SK-N-SH treated with all-trans-retinoic acid at 6 μM for 48 hours (cell line): ENCODE results near the gene CLEC4F.

ENCODE experiments used
- ATAC-seq: fragments of 200-7000 bp; cut with Tn5 transposase; 3 replicates; pipeline ENCODE4 v1.9.1; 2020; ENCODE audit warnings: mild to moderate bottlenecking, moderate library complexity
- ARNTL ChIP-seq: fragments of 450-650 bp; formaldehyde crosslinking; IDR thresholded peaks from 2 replicates; pipeline ENCODE4 v1.5.0; 2020; ENCODE audit warnings: low read depth, mild to moderate bottlenecking, moderate library complexity, borderline replicate concordance
- BACH2 ChIP-seq: fragments of 250-450 bp; sonication (Bioruptor Pico); IDR thresholded peaks from 2 replicates; pipeline ENCODE4 v1.9.0; 2021; ENCODE audit warnings: mild to moderate bottlenecking, borderline replicate concordance
- CSDC2 ChIP-seq: fragments of 250-450 bp; sonication (Bioruptor Pico); IDR thresholded peaks from 2 replicates; pipeline ENCODE4 v1.5.0; 2020; ENCODE audit warnings: mild to moderate bottlenecking, moderate library complexity
- ESRRG ChIP-seq: fragments of 250-450 bp; sonication (Bioruptor Pico); IDR thresholded peaks from 2 replicates; pipeline ENCODE4 v1.6.1; 2021; ENCODE audit warnings: mild to moderate bottlenecking
- GLIS3 ChIP-seq: fragments of 250-450 bp; sonication (Bioruptor Pico); IDR thresholded peaks from 2 replicates; pipeline ENCODE4 v1.5.0; 2020; ENCODE audit warnings: mild to moderate bottlenecking, moderate library complexity
- ISL1 ChIP-seq: fragments of 250-450 bp; sonication (Bioruptor Pico); IDR thresholded peaks from 2 replicates; pipeline ENCODE4 v2.1.2; 2022; ENCODE audit warnings: mild to moderate bottlenecking, moderate library complexity
- OSR1 ChIP-seq: fragments of 250-450 bp; sonication (Bioruptor Pico); IDR thresholded peaks from 2 replicates; pipeline ENCODE4 v1.8.0; 2022; ENCODE audit warnings: moderate library complexity, mild to moderate bottlenecking, inconsistent platforms
- PPARA ChIP-seq: fragments of 250-450 bp; sonication (Bioruptor Pico); IDR thresholded peaks from 2 replicates; pipeline ENCODE4 v1.5.0; 2020; ENCODE audit warnings: mild to moderate bottlenecking, borderline replicate concordance
- RARB ChIP-seq: fragments of 250-450 bp; sonication (Bioruptor Pico); IDR thresholded peaks from 2 replicates; pipeline ENCODE4 v1.8.0; 2021; ENCODE audit warnings: mild to moderate bottlenecking, moderate library complexity
- SNAI2 ChIP-seq: fragments of 250-450 bp; sonication (Bioruptor Pico); IDR thresholded peaks from 2 replicates; pipeline ENCODE4 v1.5.0; 2020; ENCODE audit warnings: mild to moderate bottlenecking, moderate library complexity
- TCF4 ChIP-seq: fragments of 250-450 bp; sonication (Bioruptor Pico); IDR thresholded peaks from 2 replicates; pipeline ENCODE4 v1.8.0; 2021; ENCODE audit warnings: mild to moderate bottlenecking, moderate library complexity, borderline replicate concordance
- TOX ChIP-seq: fragments of 250-450 bp; sonication (Bioruptor Pico); IDR thresholded peaks from 2 replicates; pipeline ENCODE4 v1.8.0; 2021; ENCODE audit warnings: mild to moderate bottlenecking, moderate library complexity, borderline replicate concordance
- ZC3H10 ChIP-seq: fragments of 250-450 bp; sonication (Bioruptor Pico); IDR thresholded peaks from 2 replicates; pipeline ENCODE4 v1.5.1; 2021; ENCODE audit warnings: mild to moderate bottlenecking, moderate library complexity
- ZFP3 ChIP-seq: fragments of 250-450 bp; sonication (Bioruptor Pico); IDR thresholded peaks from 2 replicates; pipeline ENCODE4 v1.5.0; 2020; ENCODE audit warnings: mild to moderate bottlenecking, moderate library complexity
- ZFP30 ChIP-seq: fragments of 450-650 bp; formaldehyde crosslinking; IDR thresholded peaks from 2 replicates; pipeline ENCODE4 v1.5.0; 2022; ENCODE audit warnings: mild to moderate bottlenecking, moderate library complexity
- ZNF565 ChIP-seq: fragments of 450-650 bp; formaldehyde crosslinking; conservative IDR thresholded peaks from 2 replicates; pipeline ENCODE4 v1.5.0; 2020; ENCODE audit warnings: low read depth, mild to moderate bottlenecking, moderate library complexity
- ZNF70 ChIP-seq: fragments of 450-650 bp; formaldehyde crosslinking; IDR thresholded peaks from 2 replicates; pipeline ENCODE4 v1.5.0; 2020; ENCODE audit warnings: mild to moderate bottlenecking, moderate library complexity
- ZNF8 ChIP-seq: fragments of 450-650 bp; formaldehyde crosslinking; IDR thresholded peaks from 2 replicates; pipeline ENCODE4 v1.5.0; 2020; ENCODE audit warnings: mild to moderate bottlenecking, moderate library complexity
- TF ChIP-seq, protein P1 (sequence below): fragments of 250-450 bp; sonication (Bioruptor Pico); IDR thresholded peaks from 2 replicates; pipeline ENCODE4 v1.5.0; 2020; ENCODE audit warnings: mild to moderate bottlenecking, moderate library complexity
- TF ChIP-seq, protein P2 (sequence below): fragments of 250-450 bp; sonication (Bioruptor Pico); IDR thresholded peaks from 2 replicates; pipeline ENCODE4 v1.5.1; 2021; ENCODE audit warnings: mild to moderate bottlenecking, moderate library complexity
- TF ChIP-seq, protein P3 (sequence below): fragments of 250-450 bp; sonication (Bioruptor Pico); IDR thresholded peaks from 2 replicates; pipeline ENCODE4 v1.8.0; 2020; ENCODE audit warnings: mild to moderate bottlenecking, moderate library complexity, borderline replicate concordance
- TF ChIP-seq, protein P4 (sequence below): fragments of 250-450 bp; sonication (Bioruptor Pico); IDR thresholded peaks from 2 replicates; pipeline ENCODE4 v1.8.0; 2021; ENCODE audit warnings: low read depth, mild to moderate bottlenecking, moderate library complexity, borderline replicate concordance
- TF ChIP-seq, protein P5 (sequence below): fragments of 250-450 bp; sonication (Bioruptor Pico); IDR thresholded peaks from 2 replicates; pipeline ENCODE4 v1.5.1; 2020; ENCODE audit warnings: low read depth, mild to moderate bottlenecking, moderate library complexity

Gene CLEC4F

DNA sequence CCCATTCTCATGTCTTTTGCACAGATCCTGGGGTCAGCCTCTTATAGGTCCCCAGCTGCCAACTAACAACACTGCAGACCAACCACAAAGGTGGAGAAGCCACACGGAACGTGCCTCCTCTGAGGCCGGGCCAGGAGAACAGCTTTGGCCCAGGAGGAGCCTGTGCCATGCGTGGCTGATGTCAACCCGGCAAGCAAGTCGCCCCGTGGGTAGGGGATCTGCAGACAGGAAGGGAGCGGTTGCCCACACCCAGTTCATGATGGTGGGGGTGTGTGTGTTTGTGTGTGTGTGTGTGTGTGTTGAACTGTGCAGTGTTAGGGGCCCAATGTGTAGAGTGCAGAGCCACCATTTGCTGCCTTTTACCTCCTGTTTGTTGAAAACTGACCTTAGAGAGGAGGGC is 2.4 kb upstream of the CLEC4F start:
- no peak for TF ChIP-seq PPARA (CRISPR knock-in tag)
- TF ChIP-seq, protein P1, sequence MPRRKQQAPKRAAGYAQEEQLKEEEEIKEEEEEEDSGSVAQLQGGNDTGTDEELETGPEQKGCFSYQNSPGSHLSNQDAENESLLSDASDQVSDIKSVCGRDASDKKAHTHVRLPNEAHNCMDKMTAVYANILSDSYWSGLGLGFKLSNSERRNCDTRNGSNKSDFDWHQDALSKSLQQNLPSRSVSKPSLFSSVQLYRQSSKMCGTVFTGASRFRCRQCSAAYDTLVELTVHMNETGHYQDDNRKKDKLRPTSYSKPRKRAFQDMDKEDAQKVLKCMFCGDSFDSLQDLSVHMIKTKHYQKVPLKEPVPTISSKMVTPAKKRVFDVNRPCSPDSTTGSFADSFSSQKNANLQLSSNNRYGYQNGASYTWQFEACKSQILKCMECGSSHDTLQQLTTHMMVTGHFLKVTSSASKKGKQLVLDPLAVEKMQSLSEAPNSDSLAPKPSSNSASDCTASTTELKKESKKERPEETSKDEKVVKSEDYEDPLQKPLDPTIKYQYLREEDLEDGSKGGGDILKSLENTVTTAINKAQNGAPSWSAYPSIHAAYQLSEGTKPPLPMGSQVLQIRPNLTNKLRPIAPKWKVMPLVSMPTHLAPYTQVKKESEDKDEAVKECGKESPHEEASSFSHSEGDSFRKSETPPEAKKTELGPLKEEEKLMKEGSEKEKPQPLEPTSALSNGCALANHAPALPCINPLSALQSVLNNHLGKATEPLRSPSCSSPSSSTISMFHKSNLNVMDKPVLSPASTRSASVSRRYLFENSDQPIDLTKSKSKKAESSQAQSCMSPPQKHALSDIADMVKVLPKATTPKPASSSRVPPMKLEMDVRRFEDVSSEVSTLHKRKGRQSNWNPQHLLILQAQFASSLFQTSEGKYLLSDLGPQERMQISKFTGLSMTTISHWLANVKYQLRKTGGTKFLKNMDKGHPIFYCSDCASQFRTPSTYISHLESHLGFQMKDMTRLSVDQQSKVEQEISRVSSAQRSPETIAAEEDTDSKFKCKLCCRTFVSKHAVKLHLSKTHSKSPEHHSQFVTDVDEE (CRISPR knock-in tag): no peak
- TF ChIP-seq, protein P2, sequence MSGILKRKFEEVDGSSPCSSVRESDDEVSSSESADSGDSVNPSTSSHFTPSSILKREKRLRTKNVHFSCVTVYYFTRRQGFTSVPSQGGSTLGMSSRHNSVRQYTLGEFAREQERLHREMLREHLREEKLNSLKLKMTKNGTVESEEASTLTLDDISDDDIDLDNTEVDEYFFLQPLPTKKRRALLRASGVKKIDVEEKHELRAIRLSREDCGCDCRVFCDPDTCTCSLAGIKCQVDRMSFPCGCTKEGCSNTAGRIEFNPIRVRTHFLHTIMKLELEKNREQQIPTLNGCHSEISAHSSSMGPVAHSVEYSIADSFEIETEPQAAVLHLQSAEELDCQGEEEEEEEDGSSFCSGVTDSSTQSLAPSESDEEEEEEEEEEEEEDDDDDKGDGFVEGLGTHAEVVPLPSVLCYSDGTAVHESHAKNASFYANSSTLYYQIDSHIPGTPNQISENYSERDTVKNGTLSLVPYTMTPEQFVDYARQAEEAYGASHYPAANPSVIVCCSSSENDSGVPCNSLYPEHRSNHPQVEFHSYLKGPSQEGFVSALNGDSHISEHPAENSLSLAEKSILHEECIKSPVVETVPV (CRISPR knock-in tag): no peak
- TF ChIP-seq, protein P3, sequence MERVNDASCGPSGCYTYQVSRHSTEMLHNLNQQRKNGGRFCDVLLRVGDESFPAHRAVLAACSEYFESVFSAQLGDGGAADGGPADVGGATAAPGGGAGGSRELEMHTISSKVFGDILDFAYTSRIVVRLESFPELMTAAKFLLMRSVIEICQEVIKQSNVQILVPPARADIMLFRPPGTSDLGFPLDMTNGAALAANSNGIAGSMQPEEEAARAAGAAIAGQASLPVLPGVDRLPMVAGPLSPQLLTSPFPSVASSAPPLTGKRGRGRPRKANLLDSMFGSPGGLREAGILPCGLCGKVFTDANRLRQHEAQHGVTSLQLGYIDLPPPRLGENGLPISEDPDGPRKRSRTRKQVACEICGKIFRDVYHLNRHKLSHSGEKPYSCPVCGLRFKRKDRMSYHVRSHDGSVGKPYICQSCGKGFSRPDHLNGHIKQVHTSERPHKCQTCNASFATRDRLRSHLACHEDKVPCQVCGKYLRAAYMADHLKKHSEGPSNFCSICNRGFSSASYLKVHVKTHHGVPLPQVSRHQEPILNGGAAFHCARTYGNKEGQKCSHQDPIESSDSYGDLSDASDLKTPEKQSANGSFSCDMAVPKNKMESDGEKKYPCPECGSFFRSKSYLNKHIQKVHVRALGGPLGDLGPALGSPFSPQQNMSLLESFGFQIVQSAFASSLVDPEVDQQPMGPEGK: no peak
- TF ChIP-seq BACH2 (CRISPR knock-in tag): no peak
- no peak for ATAC-seq

DNA sequence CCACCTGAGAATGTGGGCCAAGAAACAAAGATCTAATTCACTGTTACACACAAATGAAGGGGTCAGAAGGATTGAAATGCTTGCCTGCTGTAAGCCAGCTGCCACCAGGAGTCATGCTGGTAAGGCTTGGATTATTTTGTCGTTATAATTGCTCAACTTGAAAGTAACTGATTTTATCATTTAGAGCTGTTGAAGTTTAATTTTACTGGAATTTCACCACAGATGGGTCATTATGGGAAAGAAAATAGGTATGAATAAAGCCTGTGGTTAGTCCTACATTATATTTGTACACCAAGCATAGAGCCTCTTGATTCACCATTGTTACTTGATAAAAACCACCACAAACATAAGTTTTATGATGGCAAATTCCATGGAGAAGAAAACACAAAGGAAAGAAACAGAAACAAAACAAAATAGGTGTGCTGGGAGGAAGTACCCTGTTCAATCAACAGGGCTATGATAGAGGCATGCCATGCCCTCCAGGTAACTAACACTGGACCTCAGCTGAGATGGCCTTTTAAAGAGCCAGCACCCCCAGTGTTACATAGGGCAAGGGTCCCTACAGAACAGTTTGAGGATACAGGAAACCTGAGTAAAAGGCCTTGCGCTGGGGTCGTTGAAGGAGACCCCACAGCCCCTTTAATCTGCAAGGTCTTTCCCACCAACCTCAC is 3.0 kb downstream of the CLEC4F start:
- TF ChIP-seq PPARA (CRISPR knock-in tag) (no peak), TOX (CRISPR knock-in tag) (no peak), ZNF8 (CRISPR knock-in tag) (no peak), CSDC2 (no peak), ISL1 (CRISPR knock-in tag) (no peak), SNAI2 (CRISPR knock-in tag) (no peak), OSR1 (no peak), ZNF565 (no peak), ZC3H10 (CRISPR knock-in tag) (no peak)
- TF ChIP-seq, protein P4, sequence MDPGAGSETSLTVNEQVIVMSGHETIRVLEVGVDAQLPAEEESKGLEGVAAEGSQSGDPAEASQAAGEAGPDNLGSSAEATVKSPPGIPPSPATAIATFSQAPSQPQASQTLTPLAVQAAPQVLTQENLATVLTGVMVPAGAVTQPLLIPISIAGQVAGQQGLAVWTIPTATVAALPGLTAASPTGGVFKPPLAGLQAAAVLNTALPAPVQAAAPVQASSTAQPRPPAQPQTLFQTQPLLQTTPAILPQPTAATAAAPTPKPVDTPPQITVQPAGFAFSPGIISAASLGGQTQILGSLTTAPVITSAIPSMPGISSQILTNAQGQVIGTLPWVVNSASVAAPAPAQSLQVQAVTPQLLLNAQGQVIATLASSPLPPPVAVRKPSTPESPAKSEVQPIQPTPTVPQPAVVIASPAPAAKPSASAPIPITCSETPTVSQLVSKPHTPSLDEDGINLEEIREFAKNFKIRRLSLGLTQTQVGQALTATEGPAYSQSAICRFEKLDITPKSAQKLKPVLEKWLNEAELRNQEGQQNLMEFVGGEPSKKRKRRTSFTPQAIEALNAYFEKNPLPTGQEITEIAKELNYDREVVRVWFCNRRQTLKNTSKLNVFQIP (CRISPR knock-in tag): no peak
- no peak for ATAC-seq

DNA sequence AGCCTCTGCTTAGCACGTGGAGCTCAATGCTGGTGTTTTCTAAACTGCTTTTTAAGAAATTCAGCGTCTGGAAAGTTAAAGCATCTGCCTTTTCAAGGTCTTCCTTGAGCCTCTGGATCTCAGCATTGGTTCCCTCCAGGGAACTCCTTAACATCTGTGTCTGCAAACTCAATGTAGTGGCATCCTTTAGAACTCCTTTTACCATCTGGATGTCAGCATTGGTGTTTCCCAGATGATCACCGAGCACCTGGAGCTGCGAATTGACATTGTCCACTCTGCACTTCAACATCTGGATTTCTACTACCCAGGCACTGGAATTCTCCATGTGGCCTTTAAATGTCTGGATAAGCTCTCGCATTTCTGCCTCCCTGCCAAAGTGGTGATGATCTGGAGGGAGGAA is 3.7 kb downstream of the CLEC4F start:
- ATAC-seq: no peak
- TF ChIP-seq, protein P2 (CRISPR knock-in tag): no peak
- TF ChIP-seq ZNF8 (CRISPR knock-in tag) (no peak), OSR1 (no peak), TOX (CRISPR knock-in tag) (no peak), CSDC2 (no peak), PPARA (CRISPR knock-in tag) (no peak), ZFP3 (CRISPR knock-in tag) (no peak), ZFP30 (CRISPR knock-in tag) (no peak), ZNF70 (CRISPR knock-in tag) (no peak), ISL1 (CRISPR knock-in tag) (no peak), BACH2 (CRISPR knock-in tag) (no peak), TCF4 (CRISPR knock-in tag) (no peak), SNAI2 (CRISPR knock-in tag) (no peak), ESRRG (no peak), RARB (CRISPR knock-in tag) (no peak), GLIS3 (CRISPR knock-in tag) (no peak), ARNTL (CRISPR knock-in tag) (no peak)
- TF ChIP-seq, protein P3: no peak
- TF ChIP-seq, protein P4 (CRISPR knock-in tag): no peak
- TF ChIP-seq, protein P5, sequence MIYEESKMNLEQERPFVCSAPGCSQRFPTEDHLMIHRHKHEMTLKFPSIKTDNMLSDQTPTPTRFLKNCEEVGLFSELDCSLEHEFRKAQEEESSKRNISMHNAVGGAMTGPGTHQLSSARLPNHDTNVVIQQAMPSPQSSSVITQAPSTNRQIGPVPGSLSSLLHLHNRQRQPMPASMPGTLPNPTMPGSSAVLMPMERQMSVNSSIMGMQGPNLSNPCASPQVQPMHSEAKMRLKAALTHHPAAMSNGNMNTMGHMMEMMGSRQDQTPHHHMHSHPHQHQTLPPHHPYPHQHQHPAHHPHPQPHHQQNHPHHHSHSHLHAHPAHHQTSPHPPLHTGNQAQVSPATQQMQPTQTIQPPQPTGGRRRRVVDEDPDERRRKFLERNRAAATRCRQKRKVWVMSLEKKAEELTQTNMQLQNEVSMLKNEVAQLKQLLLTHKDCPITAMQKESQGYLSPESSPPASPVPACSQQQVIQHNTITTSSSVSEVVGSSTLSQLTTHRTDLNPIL (CRISPR knock-in tag): no peak
